NCI-H748 (cell line): ENCODE results near the gene AKNA.
"Not testable (repeated sequence)": the region's sequence is repeated elsewhere in the genome, so short reads cannot be mapped to it uniquely, and the experiment has no call there.

Source experiments
- DNase-seq: peaks from one replicate; lab custom pipeline; 2025; ENCODE audit not compliant: unreplicated experiment; lab: John Stamatoyannopoulos, UW

The AKNA gene

DNA sequence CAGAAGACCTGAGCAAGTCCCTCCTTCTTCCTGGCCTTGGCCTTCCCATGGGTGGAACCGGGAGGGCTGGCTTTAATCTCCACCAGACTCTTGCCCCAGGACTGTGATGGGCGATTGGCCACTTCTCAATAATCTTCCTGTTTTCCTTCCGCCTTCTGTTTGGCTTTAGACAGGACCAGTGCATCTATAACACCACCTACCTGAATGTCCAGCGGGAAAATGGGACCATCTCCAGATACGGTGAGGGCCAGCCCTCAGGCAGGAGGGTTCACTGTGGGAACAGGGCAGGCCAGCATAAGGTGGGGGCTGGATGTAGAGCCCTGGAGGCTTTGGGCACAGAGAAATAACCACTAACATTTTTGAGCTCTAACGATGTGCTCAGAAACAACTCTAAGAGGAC, 63.9 kb downstream of the AKNA start:
- DNase-seq = not testable (repeated sequence)

GRCh38 chr9:114322831-114323531, 64.8 kb downstream of the AKNA start, which contains the start of gene ORM1:
Gene ORM1 (plus strand): TSS chr9:114323098. CDS start chr9:114323134, 36 bp downstream.
- not testable (repeated sequence) for DNase-seq

DNA sequence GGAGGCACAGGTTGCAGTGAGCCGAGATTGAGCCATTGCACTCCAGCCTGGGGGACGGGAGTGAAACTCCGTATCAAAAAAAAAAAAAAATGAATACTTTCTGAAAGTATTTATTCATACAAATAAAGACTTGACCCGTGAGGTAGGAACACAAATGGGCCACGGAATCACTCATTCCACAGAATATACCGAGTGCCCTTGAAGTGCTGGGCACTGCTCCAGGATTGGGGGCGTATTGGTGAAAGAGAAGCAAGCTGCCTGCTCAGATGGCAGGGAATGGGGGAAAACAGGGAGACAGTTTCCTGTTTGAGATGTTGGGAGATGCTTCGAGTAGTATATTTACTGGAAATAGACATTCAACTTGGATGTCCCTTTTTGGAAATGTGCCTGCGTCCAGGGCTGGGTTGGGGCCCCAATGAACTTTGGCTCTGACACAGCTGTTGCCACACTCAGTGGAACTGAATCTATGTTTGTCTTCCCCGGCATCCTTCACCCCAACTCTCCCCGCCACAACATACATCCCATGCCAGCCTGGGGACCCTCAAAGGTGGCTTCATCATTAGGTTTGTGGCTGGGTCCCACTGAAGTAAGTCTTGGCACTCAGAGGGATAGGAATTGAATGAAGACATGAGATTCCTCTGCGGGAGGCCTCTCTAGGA, 65.5 kb downstream of the AKNA start:
- not testable (repeated sequence) for DNase-seq

GRCh38 chr9:114321759-114322158, 66.0 kb downstream of the AKNA start:
- no peak for DNase-seq

DNA sequence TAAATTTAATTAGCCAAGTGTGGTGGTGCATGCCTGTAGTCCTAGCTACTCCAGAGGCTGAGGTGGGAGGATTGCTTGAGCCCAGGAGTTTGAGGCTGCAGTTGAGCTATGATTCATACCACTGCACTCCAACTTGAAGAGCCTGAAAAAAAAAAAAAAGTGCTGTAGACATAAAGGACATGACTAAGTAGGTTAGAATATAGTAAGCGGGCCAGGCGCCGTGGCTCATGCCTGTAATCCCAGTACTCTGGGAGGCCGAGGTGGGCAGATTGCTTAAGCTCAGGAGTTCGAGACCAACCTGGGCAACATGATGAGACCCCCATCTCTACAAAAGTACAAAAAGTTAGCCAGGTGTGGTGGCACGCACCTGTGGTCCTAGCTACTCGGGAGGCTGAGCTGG, 67.1 kb downstream of the AKNA start:
- DNase-seq = not testable (repeated sequence)

DNA sequence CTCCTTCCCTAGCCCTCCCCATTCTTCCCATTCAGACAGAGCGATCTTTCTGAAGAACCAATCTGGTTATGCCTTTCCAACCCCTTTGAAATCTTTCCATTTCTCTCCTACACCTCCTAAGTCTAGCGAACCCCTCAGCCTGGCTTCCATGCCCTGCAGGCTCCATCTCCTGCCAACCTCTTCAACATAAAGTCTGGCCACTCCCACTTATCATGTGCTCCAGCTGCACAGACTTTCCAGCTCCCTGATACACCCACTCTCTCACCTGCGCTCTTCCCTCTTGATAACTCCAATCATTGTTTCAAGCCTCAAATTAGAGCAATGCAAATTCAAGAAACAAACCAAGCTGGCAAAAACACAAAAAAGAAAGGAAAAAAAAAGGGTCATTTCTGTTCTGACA, 68.6 kb downstream of the AKNA start:
- DNase-seq = peak; percentile 56

DNA sequence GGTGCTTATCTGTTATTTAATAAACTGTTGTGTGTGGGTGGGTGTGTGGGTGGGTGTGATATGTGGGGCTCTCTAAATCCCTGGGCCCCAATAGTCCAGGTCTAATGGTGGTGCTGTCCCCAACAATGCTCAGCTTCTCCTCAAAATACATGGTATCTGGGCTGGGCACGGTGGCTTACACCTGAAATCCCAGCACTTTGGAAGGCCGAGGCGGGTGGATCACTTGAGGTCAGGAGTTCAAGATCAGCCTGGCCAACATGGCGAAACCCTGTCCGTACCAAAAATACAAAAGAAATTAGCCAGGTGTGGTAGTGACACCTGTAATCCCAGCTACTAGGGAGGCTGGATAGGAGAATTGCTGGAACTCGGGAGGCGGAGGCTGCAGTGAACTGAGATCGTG, 69.4 kb downstream of the AKNA start:
- no peak for DNase-seq

- no peak for DNase-seq
Measured at GRCh38 chr9:114317665-114318357, 70.0 kb downstream of the AKNA start.

GRCh38 chr9:114316605-114317230, 71.1 kb downstream of the AKNA start:
- DNase-seq = no peak

DNA sequence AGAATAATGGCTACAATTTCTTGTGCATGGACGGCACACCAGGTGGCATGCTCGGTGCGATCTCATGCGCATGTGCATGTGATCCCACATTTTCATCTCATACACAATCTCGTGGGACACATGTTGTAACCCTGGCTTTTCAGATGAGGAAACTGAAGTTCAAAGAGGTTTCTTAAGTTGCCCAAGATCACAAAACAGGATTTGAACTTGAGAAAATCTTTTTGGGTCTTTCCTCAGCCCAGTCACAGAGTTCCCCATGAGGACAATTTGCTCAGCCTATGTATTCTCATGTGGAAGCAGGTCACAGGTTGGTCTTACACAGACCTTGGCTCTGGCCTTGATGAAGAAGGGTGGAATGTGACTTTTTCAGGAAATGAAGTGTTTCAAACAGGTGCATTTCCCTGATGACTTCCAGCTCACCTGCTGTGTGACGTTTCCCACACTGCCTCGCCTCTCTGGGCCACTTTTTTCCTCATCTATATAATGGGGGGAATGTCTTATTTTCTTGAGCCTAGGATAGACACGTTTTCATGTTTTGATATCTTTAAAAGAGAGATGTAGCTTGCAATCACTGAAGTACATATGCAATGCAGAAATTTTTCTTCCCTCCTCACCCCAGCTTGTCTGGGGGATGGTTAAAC, 71.9 kb downstream of the AKNA start:
- DNase-seq = no peak

DNA sequence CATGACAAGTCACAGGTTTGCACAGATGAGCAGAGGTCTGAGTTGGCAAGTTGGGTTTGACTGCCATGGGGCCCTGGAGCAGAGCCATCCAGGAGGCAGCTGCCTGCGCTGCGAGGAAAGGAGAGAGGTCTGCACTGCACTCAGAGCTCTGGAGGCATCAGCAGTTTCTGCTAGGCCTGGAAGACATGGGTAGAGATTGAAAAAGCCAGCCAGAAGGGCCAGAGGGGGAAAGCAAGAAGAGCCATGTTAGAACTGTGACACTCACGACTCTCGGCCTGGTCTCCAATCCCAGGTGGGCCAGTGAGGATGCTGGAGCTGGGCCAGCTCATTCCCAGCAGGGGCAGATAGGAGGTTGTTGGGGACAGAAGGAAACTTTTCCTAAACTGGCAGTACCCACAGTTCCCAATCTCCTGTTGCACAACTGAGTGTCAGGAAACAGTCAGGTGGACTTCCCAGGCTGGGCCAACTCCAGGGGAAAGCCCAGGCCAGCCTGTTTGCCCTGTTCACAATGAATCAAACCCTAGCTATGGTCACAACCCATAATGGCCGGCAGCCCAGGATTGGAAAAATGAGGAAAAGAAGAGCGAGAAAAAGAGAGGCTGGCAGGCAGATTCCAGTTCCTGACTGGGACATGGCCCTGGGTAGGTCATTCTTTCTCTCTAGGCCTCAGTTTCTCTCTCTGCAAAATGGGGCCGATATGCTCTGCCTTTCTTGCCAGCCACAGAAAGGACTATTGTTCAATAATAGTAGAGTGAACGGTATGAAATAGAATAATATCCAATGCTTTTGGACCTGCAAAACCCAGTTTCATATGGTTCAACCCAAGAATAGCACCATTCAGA, 72.7 kb downstream of the AKNA start:
- DNase-seq = no peak

DNA sequence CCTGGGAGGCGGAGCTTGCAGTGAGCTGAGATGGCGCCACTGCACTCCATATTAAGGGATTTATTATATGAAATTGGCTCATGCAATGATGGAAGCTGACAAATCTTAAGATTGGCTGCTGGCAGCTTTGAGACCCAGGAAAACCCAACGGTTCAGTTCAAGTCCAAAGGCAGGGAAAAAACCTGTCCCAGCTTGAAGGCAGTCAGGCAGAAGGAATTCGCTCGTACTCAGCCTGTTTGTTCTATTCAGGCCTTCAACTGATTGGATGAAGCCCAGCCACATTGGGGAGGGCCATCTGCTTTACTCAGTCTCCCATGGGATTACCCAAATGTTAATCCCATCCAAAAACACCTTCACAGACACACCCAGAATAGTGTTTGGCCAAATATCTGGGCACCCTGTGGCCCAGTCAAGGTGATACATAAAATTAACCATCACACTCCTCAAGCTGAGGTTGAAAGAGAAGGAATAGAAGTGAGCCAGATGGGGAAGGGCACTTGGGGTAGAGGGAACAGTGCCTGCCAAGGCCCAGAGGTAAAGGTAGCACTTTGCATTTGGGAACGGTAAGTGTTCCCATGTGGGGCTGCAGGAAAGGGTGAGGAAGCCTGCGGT, 73.4 kb downstream of the AKNA start:
- no peak for DNase-seq

DNA sequence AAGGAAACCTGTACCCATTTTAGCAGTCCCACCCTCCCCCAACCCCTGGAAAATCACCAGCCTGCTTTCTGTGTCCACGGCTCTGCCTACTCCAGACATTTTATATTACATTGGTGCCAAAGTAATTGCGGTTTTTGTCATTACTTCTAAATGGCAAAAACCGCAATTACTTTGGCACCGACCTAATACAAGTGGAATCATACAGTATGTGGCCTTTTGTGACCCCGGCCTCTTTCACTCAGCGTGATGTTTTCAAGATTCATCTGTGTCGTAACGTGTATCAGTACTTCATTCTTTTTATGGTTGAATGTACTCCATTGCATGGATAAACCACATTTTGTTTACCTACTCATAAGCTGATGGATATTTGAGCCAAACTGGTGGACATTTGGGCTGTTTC, 74.6 kb downstream of the AKNA start:
- no peak for DNase-seq

- DNase-seq = no peak
Measured at GRCh38 chr9:114312513-114312875, 75.3 kb downstream of the AKNA start.

DNA sequence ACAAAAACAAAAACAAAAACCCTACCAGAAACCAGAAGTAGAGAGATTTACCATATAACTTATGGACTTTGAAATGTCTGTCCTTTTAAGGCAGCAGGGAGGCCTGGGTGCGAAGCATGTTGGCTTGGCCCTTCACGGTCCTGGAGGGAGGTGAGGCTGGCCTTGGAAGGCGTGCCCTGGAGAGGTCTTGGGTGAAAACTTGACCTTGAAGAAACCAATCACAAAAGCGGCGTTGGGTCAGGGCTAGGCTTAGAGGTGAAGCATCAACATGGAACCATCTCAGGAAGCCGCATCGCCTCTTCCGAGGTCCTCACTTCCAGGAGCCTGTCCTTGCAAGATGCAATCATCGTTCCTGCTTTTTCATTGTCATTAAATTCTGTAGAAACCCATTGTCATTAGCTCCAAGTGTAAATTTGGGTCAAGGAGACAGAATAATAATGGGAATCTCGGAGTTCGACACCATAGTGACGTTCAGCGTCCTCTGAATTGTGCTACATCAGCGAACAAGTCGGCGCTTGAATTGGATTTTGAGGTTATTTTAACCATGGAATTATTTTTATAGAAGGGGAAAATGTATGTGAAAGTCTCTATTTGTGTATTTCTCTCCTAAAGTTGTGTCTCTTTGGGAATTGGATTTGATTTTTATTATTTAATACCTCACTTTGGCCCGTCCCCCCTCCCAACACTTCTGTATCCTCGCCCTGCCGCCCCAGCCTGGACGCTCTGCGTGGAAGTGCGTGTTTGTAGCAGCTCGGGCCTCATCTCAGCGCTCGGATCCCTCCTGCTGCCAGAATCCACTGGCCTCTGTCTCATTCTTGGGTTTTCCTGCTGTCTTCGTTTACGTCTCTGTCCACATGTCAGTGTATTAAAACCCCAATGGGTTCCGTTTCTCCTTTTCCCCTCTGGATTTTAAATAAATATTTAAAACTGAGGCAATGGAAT, 75.9 kb downstream of the AKNA start:
- no peak for DNase-seq

GRCh38 chr9:114310471-114311450, 77.0 kb downstream of the AKNA start:
- no peak for DNase-seq

- DNase-seq = no peak
Measured at GRCh38 chr9:114309096-114309495, 78.7 kb downstream of the AKNA start.
